Measurements from ENCODE around the gene COL18A1. TPM values are rescaled to one million over a fixed set of nuclear protein-coding genes. Genes with fewer than 3 reads are reported as not detected.

Gene COL18A1
- total and polyA plus RNA-seq, 9 of the 15 experiments (the other 6 are each of a cell fraction or from before 2014, with no cell fraction given) = 0.14 to 16.4 (median 2.0) TPM

DNA sequence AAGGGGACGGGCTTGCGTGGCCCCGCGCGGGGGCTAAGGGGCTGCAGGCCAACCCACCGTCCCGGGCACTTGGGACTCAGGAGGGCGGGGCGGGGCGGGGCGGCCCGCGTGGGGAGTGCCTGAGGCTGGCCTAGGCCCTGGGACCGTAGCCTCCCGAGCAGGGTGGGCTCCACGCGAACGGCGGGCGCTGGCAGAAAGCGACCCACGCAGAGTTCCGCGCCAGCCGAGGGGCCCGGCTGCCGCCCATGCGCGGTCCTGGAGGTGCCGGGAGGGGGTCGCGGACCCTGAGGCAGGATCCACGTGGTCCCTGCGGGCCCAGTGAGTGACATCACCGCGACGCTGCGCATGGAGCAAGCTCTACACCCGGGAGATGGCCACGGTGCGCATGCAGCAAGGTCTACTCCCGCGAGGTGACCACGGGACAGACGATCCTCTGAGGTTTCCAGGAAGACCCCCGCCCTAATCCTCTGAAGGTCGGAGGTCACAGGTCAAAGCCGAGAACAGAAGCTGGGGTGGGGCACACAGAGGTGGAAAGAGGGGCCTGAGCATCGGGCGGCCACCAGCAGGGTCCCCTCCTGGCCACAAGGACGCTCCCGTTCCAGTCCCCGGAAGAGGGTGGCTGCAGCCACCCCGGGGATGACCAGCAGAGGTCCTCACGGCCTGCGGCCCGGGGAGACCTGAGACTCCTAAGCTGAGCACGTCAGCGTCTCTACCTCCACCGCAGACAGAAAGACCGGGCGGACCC, 150.8 kb downstream of the COL18A1 start:
- Histone ChIP-seq H3K4me1 (replicated peaks in 1 of 2; ENCODE audit: control insufficient read depth in 2 of 2, insufficient read depth in 2 of 2, low read length in 2 of 2) (peaks cover 11 to 58% of the 10 kb centered on the region in 2 experiments; a peak in 3 of 5 replicates), H3K9ac (ENCODE audit: insufficient read depth in 1 of 2, low read depth in 2 of 2, low read length in 2 of 2) (peak overlapping the region; percentile 55 to 89; a peak in 3 of 4 replicates), H3K27ac (ENCODE audit: extremely low read depth, low read depth, low read length) (peak overlapping the region; percentile 57; the same call in 2 of the 3 replicates), H3K79me2 (ENCODE audit: control insufficient read depth, insufficient read depth, low read length) (no peaks in the 10 kb centered on the region), H3K9me1 (ENCODE audit: control insufficient read depth, insufficient read depth, low read length) (no peaks in the 10 kb centered on the region), H3K9me3 (replicated peaks; ENCODE audit: control insufficient read depth, insufficient read depth, low read depth, low read length) (no peaks in the 10 kb centered on the region), H4K20me1 (replicated peaks; ENCODE audit: control insufficient read depth, insufficient read depth, low read length) (no peaks in the 10 kb centered on the region), H3K4me3 (peak overlapping the region; percentile 40), H3K36me3 (ENCODE audit: control insufficient read depth, insufficient read depth, low read length) (no peaks in the 10 kb centered on the region), H3K27me3 (ENCODE audit: control insufficient read depth in 2 of 2, insufficient read depth in 2 of 2, low read length in 2 of 2) (peaks cover 30 to 47% of the 10 kb centered on the region in 2 experiments), H2AFZ (ENCODE audit: low read depth, low read length) (peak overlapping the region; percentile 90), H3K4me2 (ENCODE audit: insufficient read depth, low read length) (peak overlapping the region; percentile 74)
- DNase-seq (ENCODE audit: extremely low read depth in 1 of 4, low spot score in 3 of 4) = peak; percentile 89 to 93 (median 91)
- peak; percentile 95 for ATAC-seq
- in situ Hi-C loops (cut with MboI) = loop anchor here (5.0 kb wide), 2 partner anchors 42 to 262 kb away; no protein-coding TSS in a partner anchor
- ChIA-PET CTCF (ENCODE audit: low intra/inter-chr PET ratio) (interaction anchor here (1.1 to 3.1 kb wide), 4 partner anchors 38 to 265 kb away, joined by 3 to 33 read pairs (median 18); no protein-coding TSS in a partner anchor), POLR2A (interaction anchor here (0.6 to 2.6 kb wide), 9 partner anchors 9 to 94 kb away, joined by 3 to 12 read pairs (median 3); no protein-coding TSS in a partner anchor)
- BruUV-seq (replicated peaks) = no TSS peak
- 5% methylated on average over 48 of the region's 62 CpGs for WGBS (ENCODE audit: insufficient coverage, low coverage, missing lambda C conversion rate)
- intact Hi-C loops (cut with micrococcal nuclease) = loop anchor here (1.0 kb wide), 2 partner anchors 41 to 265 kb away; no protein-coding TSS in a partner anchor
- FAIRE-seq = peak; percentile 82
- TF ChIP-seq FOXK2 (conservative IDR thresholded peaks at IDR 0.05 in 1 of 2, IDR thresholded peaks at IDR 0.05 in 1 of 2; ENCODE audit: low read depth in 2 of 2) (peak in 1 of 2 experiments; percentile 40; a peak in 2 of 4 replicates), IFI16 (CRISPR knock-in tag; IDR thresholded peaks at IDR 0.05) (no peak), ZNF121 (CRISPR knock-in tag; conservative IDR thresholded peaks at IDR 0.05) (no peak), HCFC1 (IDR thresholded peaks at IDR 0.05; ENCODE audit: low read depth, low read length) (peak; percentile 41; the same call in 1 of the 2 replicates), BHLHE40 (IDR thresholded peaks at IDR 0.05; ENCODE audit: low read length) (no peak), ZFX (CRISPR knock-in tag; IDR thresholded peaks at IDR 0.05) (peak; percentile 86), SPI1 (IDR thresholded peaks at IDR 0.05; ENCODE audit: borderline replicate concordance, low read depth, low read length) (no peak), BRD4 (IDR thresholded peaks at IDR 0.05) (no peak), ZNF408 (CRISPR knock-in tag; IDR thresholded peaks at IDR 0.05; ENCODE audit: low read depth) (no peak), KDM4B (IDR thresholded peaks at IDR 0.05; ENCODE audit: borderline replicate concordance in 2 of 2, low read depth in 1 of 2) (no peak), ZBTB17 (CRISPR knock-in tag; IDR thresholded peaks at IDR 0.05) (peak; percentile 52; the same call in 1 of the 2 replicates), ZNF583 (CRISPR knock-in tag; IDR thresholded peaks at IDR 0.05) (no peak), ZBED1 (IDR thresholded peaks at IDR 0.05) (no peak), RAD21 (CRISPR knock-in tag; conservative IDR thresholded peaks at IDR 0.05 in 1 of 2, IDR thresholded peaks at IDR 0.05 in 1 of 2) (peak; percentile 67 to 85)
- TF ChIP-seq, protein P1, sequence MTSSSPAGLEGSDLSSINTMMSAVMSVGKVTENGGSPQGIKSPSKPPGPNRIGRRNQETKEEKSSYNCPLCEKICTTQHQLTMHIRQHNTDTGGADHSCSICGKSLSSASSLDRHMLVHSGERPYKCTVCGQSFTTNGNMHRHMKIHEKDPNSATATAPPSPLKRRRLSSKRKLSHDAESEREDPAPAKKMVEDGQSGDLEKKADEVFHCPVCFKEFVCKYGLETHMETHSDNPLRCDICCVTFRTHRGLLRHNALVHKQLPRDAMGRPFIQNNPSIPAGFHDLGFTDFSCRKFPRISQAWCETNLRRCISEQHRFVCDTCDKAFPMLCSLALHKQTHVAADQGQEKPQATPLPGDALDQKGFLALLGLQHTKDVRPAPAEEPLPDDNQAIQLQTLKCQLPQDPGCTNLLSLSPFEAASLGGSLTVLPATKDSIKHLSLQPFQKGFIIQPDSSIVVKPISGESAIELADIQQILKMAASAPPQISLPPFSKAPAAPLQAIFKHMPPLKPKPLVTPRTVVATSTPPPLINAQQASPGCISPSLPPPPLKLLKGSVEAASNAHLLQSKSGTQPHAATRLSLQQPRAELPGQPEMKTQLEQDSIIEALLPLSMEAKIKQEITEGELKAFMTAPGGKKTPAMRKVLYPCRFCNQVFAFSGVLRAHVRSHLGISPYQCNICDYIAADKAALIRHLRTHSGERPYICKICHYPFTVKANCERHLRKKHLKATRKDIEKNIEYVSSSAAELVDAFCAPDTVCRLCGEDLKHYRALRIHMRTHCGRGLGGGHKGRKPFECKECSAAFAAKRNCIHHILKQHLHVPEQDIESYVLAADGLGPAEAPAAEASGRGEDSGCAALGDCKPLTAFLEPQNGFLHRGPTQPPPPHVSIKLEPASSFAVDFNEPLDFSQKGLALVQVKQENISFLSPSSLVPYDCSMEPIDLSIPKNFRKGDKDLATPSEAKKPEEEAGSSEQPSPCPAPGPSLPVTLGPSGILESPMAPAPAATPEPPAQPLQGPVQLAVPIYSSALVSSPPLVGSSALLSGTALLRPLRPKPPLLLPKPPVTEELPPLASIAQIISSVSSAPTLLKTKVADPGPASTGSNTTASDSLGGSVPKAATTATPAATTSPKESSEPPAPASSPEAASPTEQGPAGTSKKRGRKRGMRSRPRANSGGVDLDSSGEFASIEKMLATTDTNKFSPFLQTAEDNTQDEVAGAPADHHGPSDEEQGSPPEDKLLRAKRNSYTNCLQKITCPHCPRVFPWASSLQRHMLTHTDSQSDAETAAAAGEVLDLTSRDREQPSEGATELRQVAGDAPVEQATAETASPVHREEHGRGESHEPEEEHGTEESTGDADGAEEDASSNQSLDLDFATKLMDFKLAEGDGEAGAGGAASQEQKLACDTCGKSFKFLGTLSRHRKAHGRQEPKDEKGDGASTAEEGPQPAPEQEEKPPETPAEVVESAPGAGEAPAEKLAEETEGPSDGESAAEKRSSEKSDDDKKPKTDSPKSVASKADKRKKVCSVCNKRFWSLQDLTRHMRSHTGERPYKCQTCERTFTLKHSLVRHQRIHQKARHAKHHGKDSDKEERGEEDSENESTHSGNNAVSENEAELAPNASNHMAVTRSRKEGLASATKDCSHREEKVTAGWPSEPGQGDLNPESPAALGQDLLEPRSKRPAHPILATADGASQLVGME (CRISPR knock-in tag; IDR thresholded peaks at IDR 0.05) = no peak
